Keratinocyte (primary cell): ENCODE measurements around the gene TMIGD2.

Experiments
- CTCF ChIP-seq, 3 experiments: IDR thresholded peaks in 1 of 3; conservative IDR thresholded peaks in 1 of 3; optimal IDR thresholded peaks in 1 of 3; 2 replicates in 2 of 3; 3 replicates in 1 of 3; pipeline versions ENCODE3 to v1.5.1; 2011; ENCODE audit warnings: low read length in 3 of 3, mild to moderate bottlenecking in 3 of 3, moderate library complexity in 2 of 3, control low read depth in 1 of 3, inconsistent platforms in 1 of 3; ENCODE audit not compliant: insufficient read depth in 2 of 3; ENCODE audit errors: extremely low read depth in 1 of 3
- EZH2 ChIP-seq: IDR thresholded peaks from one replicate; pipeline ENCODE4 v1.6.1; 2012; ENCODE audit warnings: inconsistent platforms, mild to moderate bottlenecking, low read length, moderate library complexity

GRCh38 chr19:4300589-4300988, 1.6 kb downstream of the TMIGD2 start:
- TF ChIP-seq CTCF (optimal IDR thresholded peaks at IDR 0.05 in 1 of 3, IDR thresholded peaks at IDR 0.05 in 1 of 3, conservative IDR thresholded peaks at IDR 0.05 in 1 of 3; ENCODE audit: extremely low read depth in 1 of 3, insufficient read depth in 2 of 3, low read length in 3 of 3) (no peak), EZH2 (no peak)
